ENCODE measurements around the gene ARID5A.

DNA sequence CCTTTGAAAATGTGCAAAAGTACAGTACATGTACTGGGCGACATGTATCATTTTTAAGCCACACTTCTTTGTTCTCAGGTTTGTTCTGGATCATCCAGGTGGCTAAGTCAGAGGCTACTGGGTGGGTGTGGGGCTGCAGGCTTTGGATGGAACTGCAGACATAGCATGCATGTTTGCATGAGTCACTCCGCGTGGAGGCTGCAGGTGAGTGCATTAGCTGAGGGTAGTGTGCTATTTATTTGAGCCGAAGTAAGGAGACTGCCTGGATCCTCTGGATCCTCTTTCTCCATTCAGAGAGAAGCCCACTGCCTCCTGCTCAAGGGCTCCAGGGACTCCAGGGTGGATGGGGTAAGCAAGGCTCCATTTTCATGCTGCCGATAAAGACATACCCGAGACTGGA, 22.0 kb upstream of the ARID5A start:
- TF ChIP-seq POLR2A (IDR thresholded peaks at IDR 0.05; ENCODE audit: low read length): no peak
- TF ChIP-seq GATA1 (IDR thresholded peaks at IDR 0.05; ENCODE audit: low read depth, low read length): no peak
